IMR-90 (cell line): ENCODE data around the gene AQP4.

Source experiments
- CTCF ChIP-seq: conservative IDR thresholded peaks from 2 replicates; pipeline ENCODE4 v1.5.1; 2012; ENCODE audit warnings: mild to moderate bottlenecking, low read depth, low read length, improper control_type of control experiment
- FOS ChIP-seq: fragments of 150-350 bp; IDR thresholded peaks from 2 replicates; pipeline ENCODE4 v1.6.1; 2016; ENCODE audit warnings: low read depth, low read length

GRCh38 chr18:26911840-26912239 lies 46.3 kb upstream of the AQP4 start:
- TF ChIP-seq CTCF (no peak), FOS (no peak)
